ENCODE measurements around the gene HEATR5B.
"Not testable (repeated sequence)": the region's sequence is repeated elsewhere in the genome, so short reads cannot be mapped to it uniquely, and the experiment has no call there.

- TF ChIP-seq ELF4 (IDR thresholded peaks at IDR 0.05); FOXK2 (IDR thresholded peaks at IDR 0.05); FOXA1 (IDR thresholded peaks at IDR 0.05); PKNOX1 (IDR thresholded peaks at IDR 0.05); FOXM1 (IDR thresholded peaks at IDR 0.05; ENCODE audit: borderline replicate concordance); L3MBTL2 (conservative IDR thresholded peaks at IDR 0.05); BHLHE40 (IDR thresholded peaks at IDR 0.05; ENCODE audit: borderline replicate concordance); SUZ12 (IDR thresholded peaks at IDR 0.05); HDGF (IDR thresholded peaks at IDR 0.05; ENCODE audit: borderline replicate concordance); ARNT (IDR thresholded peaks at IDR 0.05); NFRKB (IDR thresholded peaks at IDR 0.05); SP1 (IDR thresholded peaks at IDR 0.05): not testable (repeated sequence)
Measured at GRCh38 chr2:36936526-36936925, 147.6 kb downstream of the HEATR5B start.
